MM.1S (cell line): ENCODE results near the gene RPS3.

Experiments
- EZH2 ChIP-seq: fragments of 300-600 bp; sonication (generic); optimal IDR thresholded peaks from 2 replicates; pipeline ENCODE3; 2017; ENCODE audit warnings: low read depth, mild to moderate bottlenecking, antibody characterized with exemption, low read length, mixed read lengths
- EZH2phosphoT487 ChIP-seq: fragments of 300-600 bp; sonication (generic); IDR thresholded peaks from 2 replicates; pipeline ENCODE4 v1.6.1; 2018; ENCODE audit warnings: antibody characterized with exemption, low read length
- TF ChIP-seq, protein P1 (sequence below): fragments of 300-600 bp; sonication (generic); IDR thresholded peaks from 2 replicates; pipeline ENCODE4 v1.5.1; 2016; ENCODE audit warnings: antibody characterized with exemption, low read length, mixed read lengths

DNA sequence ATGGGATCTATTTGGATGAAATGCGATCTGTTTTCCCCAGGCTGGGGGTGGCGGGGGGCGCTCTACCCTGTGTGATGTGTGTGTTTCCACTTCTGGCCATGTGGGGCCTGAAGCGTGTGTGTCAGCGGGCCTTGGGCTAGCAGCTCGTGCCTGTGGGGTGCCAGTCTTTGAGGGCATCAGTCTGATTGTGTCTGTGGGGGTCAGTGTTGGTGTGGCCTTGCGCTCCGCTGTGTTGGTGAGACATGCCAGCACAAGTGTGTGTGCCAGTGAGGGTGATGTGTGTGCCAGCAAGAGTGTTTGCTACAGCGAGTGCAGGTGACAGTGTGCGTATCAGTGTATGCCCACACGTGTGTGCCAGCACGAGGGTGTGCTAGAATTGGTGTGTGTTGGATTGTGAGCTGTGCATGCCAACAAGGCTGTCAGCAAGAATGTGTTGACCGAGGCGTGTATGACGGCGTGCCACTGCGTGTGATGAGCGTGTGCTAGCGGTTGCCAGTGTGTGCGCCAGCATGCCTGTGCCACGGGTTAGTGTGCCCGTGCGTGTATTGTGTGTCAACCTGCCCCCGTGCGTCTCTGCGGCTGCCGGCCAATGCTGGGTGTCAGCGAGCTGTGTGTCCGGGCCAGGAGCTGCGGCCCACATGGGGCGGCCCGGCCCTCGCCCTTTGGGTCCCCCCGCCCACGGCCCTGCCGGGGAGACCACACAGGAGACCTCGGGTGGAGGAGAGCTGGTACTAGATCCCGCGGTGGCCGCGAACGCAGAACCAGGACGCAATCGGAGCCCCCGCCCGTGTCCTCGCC is 48.4 kb upstream of the RPS3 start:
- no peak for TF ChIP-seq EZH2
- TF ChIP-seq, protein P1, sequence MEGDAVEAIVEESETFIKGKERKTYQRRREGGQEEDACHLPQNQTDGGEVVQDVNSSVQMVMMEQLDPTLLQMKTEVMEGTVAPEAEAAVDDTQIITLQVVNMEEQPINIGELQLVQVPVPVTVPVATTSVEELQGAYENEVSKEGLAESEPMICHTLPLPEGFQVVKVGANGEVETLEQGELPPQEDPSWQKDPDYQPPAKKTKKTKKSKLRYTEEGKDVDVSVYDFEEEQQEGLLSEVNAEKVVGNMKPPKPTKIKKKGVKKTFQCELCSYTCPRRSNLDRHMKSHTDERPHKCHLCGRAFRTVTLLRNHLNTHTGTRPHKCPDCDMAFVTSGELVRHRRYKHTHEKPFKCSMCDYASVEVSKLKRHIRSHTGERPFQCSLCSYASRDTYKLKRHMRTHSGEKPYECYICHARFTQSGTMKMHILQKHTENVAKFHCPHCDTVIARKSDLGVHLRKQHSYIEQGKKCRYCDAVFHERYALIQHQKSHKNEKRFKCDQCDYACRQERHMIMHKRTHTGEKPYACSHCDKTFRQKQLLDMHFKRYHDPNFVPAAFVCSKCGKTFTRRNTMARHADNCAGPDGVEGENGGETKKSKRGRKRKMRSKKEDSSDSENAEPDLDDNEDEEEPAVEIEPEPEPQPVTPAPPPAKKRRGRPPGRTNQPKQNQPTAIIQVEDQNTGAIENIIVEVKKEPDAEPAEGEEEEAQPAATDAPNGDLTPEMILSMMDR: no peak
- no peak for TF ChIP-seq EZH2phosphoT487
